ENCODE results near the gene MBD3L2.
"Not testable (repeated sequence)": the region's sequence is repeated elsewhere in the genome, so short reads cannot be mapped to it uniquely, and the experiment has no call there.

Gene MBD3L2

GRCh38 chr19:7063764-7064418 is 14.8 kb downstream of the MBD3L2 start:
- no peaks in the 10 kb centered on the region for H3K9me2 ChIP-seq (replicated peaks; ENCODE audit: low read depth, low read length)
- no peaks in the 10 kb centered on the region for H3K79me2 ChIP-seq (ENCODE audit: insufficient read depth, low read length)
- no peaks in the 10 kb centered on the region for H3K36me3 ChIP-seq (ENCODE audit: insufficient read depth, low read length)
- H2AFZ ChIP-seq (ENCODE audit: low read length) = no peak overlapping the region
- H3K9me3 ChIP-seq (ENCODE audit: insufficient read depth, low read depth, low read length) = no peaks in the 10 kb centered on the region
- no peaks in the 10 kb centered on the region for H3K4me1 ChIP-seq (ENCODE audit: insufficient read depth, low read length, poor library complexity, severe bottlenecking)
- H3K27me3 ChIP-seq (ENCODE audit: insufficient read depth, low read length, poor library complexity, severe bottlenecking) = no peaks in the 10 kb centered on the region
- H4K20me1 ChIP-seq (ENCODE audit: insufficient read depth, low read length, poor library complexity, severe bottlenecking) = no peaks in the 10 kb centered on the region
- TF ChIP-seq EZH2phosphoT487 (IDR thresholded peaks at IDR 0.05; ENCODE audit: borderline replicate concordance) (no peak), CTCF (conservative IDR thresholded peaks at IDR 0.05; ENCODE audit: low read length) (no peak)
- no peaks in the 10 kb centered on the region; the same call in 1 of the 2 replicates for H3F3A ChIP-seq (ENCODE audit: low read depth)
- no peak overlapping the region for H3K4me3 ChIP-seq (ENCODE audit: low read length, poor library complexity, severe bottlenecking)
- H3K9ac ChIP-seq (ENCODE audit: low read depth, low read length, poor library complexity, severe bottlenecking) = no peak overlapping the region
- H3K4me2 ChIP-seq (ENCODE audit: low read depth, low read length, poor library complexity, severe bottlenecking) = no peak overlapping the region

GRCh38 chr19:7067122-7067521 is 18.0 kb downstream of the MBD3L2 start:
- not testable (repeated sequence) for H3K9ac ChIP-seq (ENCODE audit: low read depth, low read length, poor library complexity, severe bottlenecking); H3K9me3 ChIP-seq (ENCODE audit: insufficient read depth, low read depth, low read length); H3K4me3 ChIP-seq (ENCODE audit: low read length, poor library complexity, severe bottlenecking); H3K27me3 ChIP-seq (ENCODE audit: insufficient read depth, low read length, poor library complexity, severe bottlenecking); H3F3A ChIP-seq (ENCODE audit: low read depth); H3K9me2 ChIP-seq (replicated peaks; ENCODE audit: low read depth, low read length); H3K36me3 ChIP-seq (ENCODE audit: insufficient read depth, low read length); H3K4me1 ChIP-seq (ENCODE audit: insufficient read depth, low read length, poor library complexity, severe bottlenecking); H3K4me2 ChIP-seq (ENCODE audit: low read depth, low read length, poor library complexity, severe bottlenecking); H2AFZ ChIP-seq (ENCODE audit: low read length)
- Histone ChIP-seq H3K79me2 (ENCODE audit: insufficient read depth, low read length) (peaks cover 19% of the 10 kb centered on the region), H4K20me1 (ENCODE audit: insufficient read depth, low read length, poor library complexity, severe bottlenecking) (peaks cover 18% of the 10 kb centered on the region)

- Histone ChIP-seq H3K4me3 (ENCODE audit: low read length, poor library complexity, severe bottlenecking) (no peak overlapping the region), H4K20me1 (ENCODE audit: insufficient read depth, low read length, poor library complexity, severe bottlenecking) (peaks cover 18% of the 10 kb centered on the region), H3F3A (ENCODE audit: low read depth) (no peaks in the 10 kb centered on the region; the same call in 1 of the 2 replicates), H3K79me2 (ENCODE audit: insufficient read depth, low read length) (peaks cover 19% of the 10 kb centered on the region), H3K9me2 (replicated peaks; ENCODE audit: low read depth, low read length) (no peaks in the 10 kb centered on the region), H3K9me3 (ENCODE audit: insufficient read depth, low read depth, low read length) (no peaks in the 10 kb centered on the region), H2AFZ (ENCODE audit: low read length) (no peak overlapping the region), H3K36me3 (ENCODE audit: insufficient read depth, low read length) (peaks cover 7% of the 10 kb centered on the region; the same call in 1 of the 2 replicates), H3K27me3 (ENCODE audit: insufficient read depth, low read length, poor library complexity, severe bottlenecking) (no peaks in the 10 kb centered on the region), H3K4me1 (ENCODE audit: insufficient read depth, low read length, poor library complexity, severe bottlenecking) (peaks cover 10% of the 10 kb centered on the region), H3K9ac (ENCODE audit: low read depth, low read length, poor library complexity, severe bottlenecking) (no peak overlapping the region), H3K4me2 (ENCODE audit: low read depth, low read length, poor library complexity, severe bottlenecking) (no peak overlapping the region)
- no peak for TF ChIP-seq CTCF (conservative IDR thresholded peaks at IDR 0.05; ENCODE audit: low read length)
- no peak for TF ChIP-seq EZH2phosphoT487 (IDR thresholded peaks at IDR 0.05; ENCODE audit: borderline replicate concordance)
These were observed 18.6 kb downstream of the MBD3L2 start for GRCh38 chr19:7067716-7068115.

- Histone ChIP-seq H3K4me1 (ENCODE audit: insufficient read depth, low read length, poor library complexity, severe bottlenecking) (peaks cover 10% of the 10 kb centered on the region), H3K9me2 (replicated peaks; ENCODE audit: low read depth, low read length) (no peaks in the 10 kb centered on the region), H3K9me3 (ENCODE audit: insufficient read depth, low read depth, low read length) (no peaks in the 10 kb centered on the region), H3K4me2 (ENCODE audit: low read depth, low read length, poor library complexity, severe bottlenecking) (peak overlapping the region; percentile 54), H3K79me2 (ENCODE audit: insufficient read depth, low read length) (peaks cover 19% of the 10 kb centered on the region), H3K4me3 (ENCODE audit: low read length, poor library complexity, severe bottlenecking) (peak overlapping the region; percentile 50), H4K20me1 (ENCODE audit: insufficient read depth, low read length, poor library complexity, severe bottlenecking) (peaks cover 18% of the 10 kb centered on the region), H3K9ac (ENCODE audit: low read depth, low read length, poor library complexity, severe bottlenecking) (no peak overlapping the region), H3K36me3 (ENCODE audit: insufficient read depth, low read length) (peaks cover 10% of the 10 kb centered on the region; the same call in 1 of the 2 replicates), H3K27me3 (ENCODE audit: insufficient read depth, low read length, poor library complexity, severe bottlenecking) (no peaks in the 10 kb centered on the region), H3F3A (ENCODE audit: low read depth) (no peaks in the 10 kb centered on the region; the same call in 1 of the 2 replicates), H2AFZ (ENCODE audit: low read length) (peak overlapping the region; percentile 74)
- TF ChIP-seq EZH2phosphoT487 (IDR thresholded peaks at IDR 0.05; ENCODE audit: borderline replicate concordance) (no peak), CTCF (conservative IDR thresholded peaks at IDR 0.05; ENCODE audit: low read length) (no peak)
These were observed 19.5 kb downstream of the MBD3L2 start for GRCh38 chr19:7068599-7068998.

Measured in Loucy (cell line).